GM23338 (cell line): ENCODE measurements around the gene RBM24.

ENCODE experiments used
- CREB1 ChIP-seq: fragments of 250-450 bp; sonication (Bioruptor Pico); IDR thresholded peaks from 2 replicates; pipeline ENCODE4 v1.5.0; 2020; ENCODE audit warnings: low read depth, mild to moderate bottlenecking, moderate library complexity
- EZH2 ChIP-seq: fragments of 200-600 bp; sonication (generic); IDR thresholded peaks from one replicate; pipeline ENCODE4 v1.8.0; 2017; ENCODE audit warnings: antibody characterized with exemption, mild to moderate bottlenecking, low read depth; ENCODE audit not compliant: unreplicated experiment
- JUNB ChIP-seq: IDR thresholded peaks from one replicate; pipeline ENCODE4 v1.6.1; 2016; ENCODE audit warnings: antibody characterized with exemption; ENCODE audit not compliant: unreplicated experiment
- NANOG ChIP-seq: IDR thresholded peaks from 2 replicates; pipeline ENCODE4 v1.6.1; 2016; ENCODE audit warnings: antibody characterized with exemption, borderline replicate concordance
- POLR2AphosphoS5 ChIP-seq: IDR thresholded peaks from 2 replicates; pipeline ENCODE4 v1.6.1; 2016; ENCODE audit warnings: antibody characterized with exemption, low read depth
- ZNF331 ChIP-seq: fragments of 250-450 bp; sonication (Bioruptor Pico); IDR thresholded peaks from 2 replicates; pipeline ENCODE4 v1.5.0; 2020; ENCODE audit warnings: low read depth, mild to moderate bottlenecking, moderate library complexity
- TF ChIP-seq, protein P1 (sequence below), 2 experiments: fragments of 200-600 bp in 1 of 2; sonication (generic) in 1 of 2; conservative IDR thresholded peaks; 2 replicates each; pipeline versions ENCODE4 v1.5.1 to v1.6.1; 2016 to 2017; ENCODE audit warnings: antibody characterized with exemption in 2 of 2, low read depth in 2 of 2, mild to moderate bottlenecking in 2 of 2, moderate library complexity in 1 of 2
- TF ChIP-seq, protein P2 (sequence below): IDR thresholded peaks from one replicate; pipeline ENCODE4 v1.6.1; 2018; ENCODE audit warnings: antibody characterized with exemption; ENCODE audit not compliant: unreplicated experiment
- TF ChIP-seq, protein P3 (sequence below): IDR thresholded peaks from 2 replicates; pipeline ENCODE4 v1.6.1; 2016; ENCODE audit warnings: antibody characterized with exemption

DNA sequence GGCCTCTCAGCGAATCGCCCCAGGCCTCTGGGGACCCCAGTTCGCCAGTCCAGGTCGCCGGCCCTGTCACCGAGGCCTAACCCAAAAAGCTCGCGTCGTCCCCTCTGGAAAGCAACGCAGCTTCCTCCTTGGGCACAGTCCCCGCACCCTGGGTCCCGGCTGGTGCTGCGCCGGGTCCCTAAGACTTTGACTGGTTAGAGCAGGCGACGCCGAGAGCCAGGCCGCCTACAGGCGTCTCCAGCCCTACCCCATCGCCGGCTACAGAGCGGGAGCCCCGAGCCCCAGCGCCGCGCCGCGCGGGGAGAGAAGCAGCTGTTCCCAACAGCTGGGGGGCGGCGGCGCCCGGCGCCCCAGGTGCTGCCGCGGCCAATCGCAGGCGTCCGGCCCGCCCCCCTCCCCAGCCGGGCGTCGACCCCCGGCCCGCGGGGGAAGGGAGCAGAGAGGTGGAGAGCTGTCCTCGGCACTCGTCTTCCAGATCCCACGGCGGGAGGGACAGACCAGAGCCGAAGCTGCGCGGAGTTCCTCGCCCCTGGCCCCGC is 540 bp upstream of the RBM24 start:
- TF ChIP-seq, protein P1, sequence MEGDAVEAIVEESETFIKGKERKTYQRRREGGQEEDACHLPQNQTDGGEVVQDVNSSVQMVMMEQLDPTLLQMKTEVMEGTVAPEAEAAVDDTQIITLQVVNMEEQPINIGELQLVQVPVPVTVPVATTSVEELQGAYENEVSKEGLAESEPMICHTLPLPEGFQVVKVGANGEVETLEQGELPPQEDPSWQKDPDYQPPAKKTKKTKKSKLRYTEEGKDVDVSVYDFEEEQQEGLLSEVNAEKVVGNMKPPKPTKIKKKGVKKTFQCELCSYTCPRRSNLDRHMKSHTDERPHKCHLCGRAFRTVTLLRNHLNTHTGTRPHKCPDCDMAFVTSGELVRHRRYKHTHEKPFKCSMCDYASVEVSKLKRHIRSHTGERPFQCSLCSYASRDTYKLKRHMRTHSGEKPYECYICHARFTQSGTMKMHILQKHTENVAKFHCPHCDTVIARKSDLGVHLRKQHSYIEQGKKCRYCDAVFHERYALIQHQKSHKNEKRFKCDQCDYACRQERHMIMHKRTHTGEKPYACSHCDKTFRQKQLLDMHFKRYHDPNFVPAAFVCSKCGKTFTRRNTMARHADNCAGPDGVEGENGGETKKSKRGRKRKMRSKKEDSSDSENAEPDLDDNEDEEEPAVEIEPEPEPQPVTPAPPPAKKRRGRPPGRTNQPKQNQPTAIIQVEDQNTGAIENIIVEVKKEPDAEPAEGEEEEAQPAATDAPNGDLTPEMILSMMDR (conservative IDR thresholded peaks at IDR 0.05; ENCODE audit: low read depth in 2 of 2): no peak
- TF ChIP-seq POLR2AphosphoS5 (no peak), JUNB (no peak), EZH2 (no peak), NANOG (no peak), ZNF331 (CRISPR knock-in tag) (no peak), CREB1 (CRISPR knock-in tag) (no peak)
- TF ChIP-seq, protein P2, sequence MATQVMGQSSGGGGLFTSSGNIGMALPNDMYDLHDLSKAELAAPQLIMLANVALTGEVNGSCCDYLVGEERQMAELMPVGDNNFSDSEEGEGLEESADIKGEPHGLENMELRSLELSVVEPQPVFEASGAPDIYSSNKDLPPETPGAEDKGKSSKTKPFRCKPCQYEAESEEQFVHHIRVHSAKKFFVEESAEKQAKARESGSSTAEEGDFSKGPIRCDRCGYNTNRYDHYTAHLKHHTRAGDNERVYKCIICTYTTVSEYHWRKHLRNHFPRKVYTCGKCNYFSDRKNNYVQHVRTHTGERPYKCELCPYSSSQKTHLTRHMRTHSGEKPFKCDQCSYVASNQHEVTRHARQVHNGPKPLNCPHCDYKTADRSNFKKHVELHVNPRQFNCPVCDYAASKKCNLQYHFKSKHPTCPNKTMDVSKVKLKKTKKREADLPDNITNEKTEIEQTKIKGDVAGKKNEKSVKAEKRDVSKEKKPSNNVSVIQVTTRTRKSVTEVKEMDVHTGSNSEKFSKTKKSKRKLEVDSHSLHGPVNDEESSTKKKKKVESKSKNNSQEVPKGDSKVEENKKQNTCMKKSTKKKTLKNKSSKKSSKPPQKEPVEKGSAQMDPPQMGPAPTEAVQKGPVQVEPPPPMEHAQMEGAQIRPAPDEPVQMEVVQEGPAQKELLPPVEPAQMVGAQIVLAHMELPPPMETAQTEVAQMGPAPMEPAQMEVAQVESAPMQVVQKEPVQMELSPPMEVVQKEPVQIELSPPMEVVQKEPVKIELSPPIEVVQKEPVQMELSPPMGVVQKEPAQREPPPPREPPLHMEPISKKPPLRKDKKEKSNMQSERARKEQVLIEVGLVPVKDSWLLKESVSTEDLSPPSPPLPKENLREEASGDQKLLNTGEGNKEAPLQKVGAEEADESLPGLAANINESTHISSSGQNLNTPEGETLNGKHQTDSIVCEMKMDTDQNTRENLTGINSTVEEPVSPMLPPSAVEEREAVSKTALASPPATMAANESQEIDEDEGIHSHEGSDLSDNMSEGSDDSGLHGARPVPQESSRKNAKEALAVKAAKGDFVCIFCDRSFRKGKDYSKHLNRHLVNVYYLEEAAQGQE: no peak
- TF ChIP-seq, protein P3, sequence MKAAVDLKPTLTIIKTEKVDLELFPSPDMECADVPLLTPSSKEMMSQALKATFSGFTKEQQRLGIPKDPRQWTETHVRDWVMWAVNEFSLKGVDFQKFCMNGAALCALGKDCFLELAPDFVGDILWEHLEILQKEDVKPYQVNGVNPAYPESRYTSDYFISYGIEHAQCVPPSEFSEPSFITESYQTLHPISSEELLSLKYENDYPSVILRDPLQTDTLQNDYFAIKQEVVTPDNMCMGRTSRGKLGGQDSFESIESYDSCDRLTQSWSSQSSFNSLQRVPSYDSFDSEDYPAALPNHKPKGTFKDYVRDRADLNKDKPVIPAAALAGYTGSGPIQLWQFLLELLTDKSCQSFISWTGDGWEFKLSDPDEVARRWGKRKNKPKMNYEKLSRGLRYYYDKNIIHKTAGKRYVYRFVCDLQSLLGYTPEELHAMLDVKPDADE: no peak
